Measurements from ENCODE around the gene PPP2R2B. TPM values are rescaled to one million over a fixed set of nuclear protein-coding genes. Genes with fewer than 3 reads are reported as not detected.
A peak's percentile ranks its signal among the peaks of the same experiment; 100 is the strongest.

The PPP2R2B gene
- total RNA-seq, 3 donors from 2014 or later (not counting 1 experiment from before 2014, with no cell fraction given) = 44.9 to 68.3 (median 63.7) TPM

GRCh38 chr5:146785065-146785464, 93.5 kb downstream of the PPP2R2B start:
- Mint-ChIP-seq H3K27me3 (ENCODE audit: low read depth in 2 of 2) (no peaks in the 10 kb centered on the region), H3K4me1 (peaks cover 47 to 50% of the 10 kb centered on the region in 2 donors), H3K27ac (peak overlapping the region; percentile 41 to 56), H3K9me3 (no peaks in the 10 kb centered on the region), H3K36me3 (no peaks in the 10 kb centered on the region), H3K4me3 (no peak overlapping the region)
- intact Hi-C loops (cut with micrococcal nuclease) = no loop called here
- ATAC-seq (no peak), DNase-seq (no peak)
- no peak for TF ChIP-seq CTCF (IDR thresholded peaks at IDR 0.05)
- H3K9me3 ChIP-seq (ENCODE audit: control insufficient read depth, insufficient read depth, low read length) = peaks cover 3% of the 10 kb centered on the region
- 7% methylated on average over 3 of the region's 3 CpGs for WGBS (ENCODE audit: insufficient coverage)
- no peak overlapping the region for H3K4me3 ChIP-seq (ENCODE audit: low read length)
- peaks cover 8% of the 10 kb centered on the region for H3K4me1 ChIP-seq (ENCODE audit: control insufficient read depth, insufficient read depth, low read length)
- no peaks in the 10 kb centered on the region for H3K27me3 ChIP-seq (ENCODE audit: control insufficient read depth, insufficient read depth, low read length)
- H3K27ac ChIP-seq (ENCODE audit: low read length) = no peak overlapping the region
- H3K36me3 ChIP-seq (ENCODE audit: control insufficient read depth, insufficient read depth, low read length) = no peaks in the 10 kb centered on the region

GRCh38 chr5:146781157-146781556, 97.4 kb downstream of the PPP2R2B start:
- no peak for TF ChIP-seq CTCF (IDR thresholded peaks at IDR 0.05)
- H3K9me3 Mint-ChIP-seq = no peaks in the 10 kb centered on the region
- no peak for ATAC-seq
- Histone ChIP-seq H3K36me3 (ENCODE audit: control insufficient read depth, insufficient read depth, low read length) (no peaks in the 10 kb centered on the region), H3K4me1 (ENCODE audit: control insufficient read depth, insufficient read depth, low read length) (peaks cover 5% of the 10 kb centered on the region), H3K27me3 (ENCODE audit: control insufficient read depth, insufficient read depth, low read length) (no peaks in the 10 kb centered on the region), H3K4me3 (ENCODE audit: low read length) (no peak overlapping the region), H3K9me3 (ENCODE audit: control insufficient read depth, insufficient read depth, low read length) (peaks cover 3% of the 10 kb centered on the region), H3K27ac (ENCODE audit: low read length) (no peak overlapping the region)
- no peaks in the 10 kb centered on the region for H3K36me3 Mint-ChIP-seq
- H3K4me3 Mint-ChIP-seq = no peak overlapping the region
- H3K27me3 Mint-ChIP-seq (ENCODE audit: low read depth in 2 of 2) = no peaks in the 10 kb centered on the region
- DNase-seq = no peak
- 96% methylated on average over 2 of the region's 2 CpGs for WGBS (ENCODE audit: insufficient coverage)
- H3K27ac Mint-ChIP-seq = no peak overlapping the region
- H3K4me1 Mint-ChIP-seq = peaks cover 44 to 49% of the 10 kb centered on the region in 2 donors
- intact Hi-C loops (cut with micrococcal nuclease) = no loop called here

- Histone ChIP-seq H3K27ac (ENCODE audit: low read length) (no peak overlapping the region), H3K36me3 (ENCODE audit: control insufficient read depth, insufficient read depth, low read length) (no peaks in the 10 kb centered on the region), H3K27me3 (ENCODE audit: control insufficient read depth, insufficient read depth, low read length) (no peaks in the 10 kb centered on the region), H3K4me1 (ENCODE audit: control insufficient read depth, insufficient read depth, low read length) (no peaks in the 10 kb centered on the region), H3K4me3 (ENCODE audit: low read length) (no peak overlapping the region), H3K9me3 (ENCODE audit: control insufficient read depth, insufficient read depth, low read length) (peaks cover 3% of the 10 kb centered on the region)
- Mint-ChIP-seq H3K9me3 (no peaks in the 10 kb centered on the region), H3K4me1 (peaks cover 33 to 38% of the 10 kb centered on the region in 2 donors), H3K4me3 (no peak overlapping the region), H3K27ac (no peak overlapping the region), H3K27me3 (ENCODE audit: low read depth in 2 of 2) (no peaks in the 10 kb centered on the region), H3K36me3 (no peaks in the 10 kb centered on the region)
- WGBS (ENCODE audit: insufficient coverage) = 99% methylated on average over 10 of the region's 10 CpGs
- TF ChIP-seq CTCF (IDR thresholded peaks at IDR 0.05) = no peak
- no peak for ATAC-seq
- DNase-seq = no peak
- intact Hi-C loops (cut with micrococcal nuclease) = no loop called here
Measured at GRCh38 chr5:146779211-146779869, 99.2 kb downstream of the PPP2R2B start.

- 89% methylated on average over 3 of the region's 3 CpGs for WGBS (ENCODE audit: insufficient coverage)
- H3K4me3 Mint-ChIP-seq = no peak overlapping the region
- H3K36me3 ChIP-seq (ENCODE audit: control insufficient read depth, insufficient read depth, low read length) = no peaks in the 10 kb centered on the region
- peaks cover 37 to 42% of the 10 kb centered on the region in 2 donors for H3K4me1 Mint-ChIP-seq
- H3K27me3 ChIP-seq (ENCODE audit: control insufficient read depth, insufficient read depth, low read length) = no peaks in the 10 kb centered on the region
- TF ChIP-seq CTCF (IDR thresholded peaks at IDR 0.05) = no peak
- peaks cover 3% of the 10 kb centered on the region for H3K9me3 ChIP-seq (ENCODE audit: control insufficient read depth, insufficient read depth, low read length)
- no peaks in the 10 kb centered on the region for H3K36me3 Mint-ChIP-seq
- no peak overlapping the region for H3K27ac ChIP-seq (ENCODE audit: low read length)
- intact Hi-C loops (cut with micrococcal nuclease) = no loop called here
- no peak for DNase-seq
- no peak for ATAC-seq
- H3K9me3 Mint-ChIP-seq = no peaks in the 10 kb centered on the region
- no peak overlapping the region for H3K4me3 ChIP-seq (ENCODE audit: low read length)
- peak overlapping the region; percentile 14 to 41 for H3K27ac Mint-ChIP-seq
- no peaks in the 10 kb centered on the region for H3K4me1 ChIP-seq (ENCODE audit: control insufficient read depth, insufficient read depth, low read length)
- H3K27me3 Mint-ChIP-seq (ENCODE audit: low read depth in 2 of 2) = no peaks in the 10 kb centered on the region
Measured at GRCh38 chr5:146778795-146779194, 99.8 kb downstream of the PPP2R2B start.

Measured in natural killer cell (primary cell).